CD4-positive, alpha-beta T cell treated with Interferon gamma for 1 hour (primary cell): ENCODE data around the gene METAP1D.
A peak's percentile ranks its signal among the peaks of the same experiment; 100 is the strongest.

Experiments
- DNase-seq: peaks from one replicate; pipeline ENCODE4 v3.0.0-alpha.2; 2020

METAP1D gene

DNA sequence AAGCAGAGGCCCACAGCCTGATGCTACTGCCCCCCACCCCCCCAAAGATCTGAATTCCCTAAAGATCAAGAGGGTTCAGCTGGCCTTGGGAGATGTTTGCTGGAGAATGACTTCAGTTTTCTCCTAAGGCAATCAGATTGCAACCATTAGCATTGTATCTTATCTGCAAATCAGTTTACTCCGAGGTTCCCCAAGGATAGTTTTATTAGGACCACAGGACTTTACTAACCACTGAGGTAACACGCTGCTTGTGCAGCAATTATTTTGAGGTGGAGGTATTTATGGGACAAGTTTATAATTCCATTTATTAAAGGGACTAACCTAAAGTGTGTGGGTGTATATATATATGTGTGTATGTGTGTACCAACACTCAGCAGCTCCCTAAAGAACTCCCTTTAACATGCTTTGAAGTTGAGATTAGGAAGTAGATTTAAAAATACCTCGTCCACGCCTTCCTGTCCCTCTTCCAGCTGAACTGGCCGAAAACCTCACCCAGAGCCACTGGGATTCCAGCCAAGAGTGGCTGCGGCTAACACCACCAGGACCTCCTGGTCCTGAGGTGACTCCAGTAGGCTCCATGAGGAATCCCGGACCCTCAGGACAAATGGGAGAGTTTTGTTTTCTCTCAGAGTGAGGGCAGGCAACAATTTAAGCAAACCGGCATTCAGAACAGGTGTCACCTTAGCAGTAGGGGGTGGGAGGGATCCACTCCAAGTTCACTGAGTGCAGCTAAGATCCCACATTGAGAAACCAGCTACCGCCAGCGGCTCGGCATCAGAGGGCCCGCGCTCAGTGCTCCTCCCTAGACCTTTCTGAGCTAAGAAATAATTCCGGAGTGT, 82.6 kb downstream of the METAP1D start:
- DNase-seq = no peak

DNA sequence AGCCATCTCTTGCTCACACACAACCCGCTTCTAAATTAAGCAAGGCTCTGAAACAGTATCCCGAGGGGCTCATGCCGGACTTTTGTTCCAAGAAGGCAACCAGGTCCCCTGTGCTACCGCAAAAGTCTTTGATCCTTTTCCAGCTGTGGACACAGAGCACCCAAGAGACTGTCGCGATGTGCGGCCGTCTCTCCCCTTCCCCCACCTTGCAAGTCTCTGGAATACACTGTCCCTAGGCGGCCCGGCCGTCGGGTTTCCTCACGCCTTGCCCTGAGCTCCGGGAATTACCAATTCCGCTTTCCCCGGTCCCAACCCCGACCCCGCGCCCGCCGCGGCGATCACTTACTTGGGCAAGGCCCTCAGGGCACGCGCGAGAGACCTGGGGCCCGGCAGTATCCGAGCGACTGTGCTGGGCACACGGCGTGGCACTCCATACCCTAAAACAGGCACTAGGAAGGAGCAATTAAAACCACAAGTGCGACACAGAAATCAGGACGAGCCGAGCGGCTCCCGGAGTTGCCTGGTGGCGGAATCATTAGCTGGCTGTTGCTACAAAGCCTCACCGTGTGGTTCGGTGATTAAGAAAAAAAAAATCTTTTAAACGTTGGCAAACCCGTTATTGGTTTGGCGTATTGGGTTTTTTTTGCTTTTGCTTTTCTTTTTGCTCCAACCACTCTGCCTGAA, 83.3 kb downstream of the METAP1D start:
- no peak for DNase-seq

DNA sequence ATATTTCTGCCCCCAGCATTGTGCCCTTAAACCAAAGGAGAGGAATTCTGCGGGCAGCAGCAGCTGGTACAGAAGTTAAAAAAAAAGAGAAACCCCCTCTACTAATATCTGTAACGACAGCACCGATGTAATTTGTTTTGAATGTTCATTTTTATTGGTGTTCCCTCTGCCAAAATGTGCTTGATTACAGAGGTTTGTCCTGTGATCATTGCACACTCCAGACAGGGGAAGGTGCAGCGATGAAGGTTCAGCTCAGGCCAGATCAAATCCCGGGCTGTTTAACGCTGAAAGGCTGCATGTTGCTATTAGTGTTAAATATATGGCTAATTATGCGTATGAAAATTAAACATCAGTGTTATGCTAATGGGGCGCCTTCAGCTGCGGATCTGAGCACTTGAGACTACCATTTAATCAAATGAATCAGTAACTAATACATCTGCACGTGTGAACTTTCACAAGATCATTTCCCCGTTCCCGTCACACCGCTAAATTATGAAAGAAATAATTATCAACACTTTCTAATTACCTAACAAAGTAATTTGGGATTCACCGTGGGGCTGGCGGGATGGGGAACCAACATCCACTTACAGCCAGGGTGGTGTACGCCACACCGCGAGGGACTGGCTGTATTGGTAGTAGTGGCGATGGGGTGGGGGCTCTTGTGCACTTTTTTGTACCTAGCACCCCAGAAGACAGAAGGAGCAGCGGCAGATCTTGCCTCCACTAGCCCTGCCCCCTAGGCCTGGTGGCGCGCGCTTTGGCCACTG, 84.1 kb downstream of the METAP1D start:
- no peak for DNase-seq

DNA sequence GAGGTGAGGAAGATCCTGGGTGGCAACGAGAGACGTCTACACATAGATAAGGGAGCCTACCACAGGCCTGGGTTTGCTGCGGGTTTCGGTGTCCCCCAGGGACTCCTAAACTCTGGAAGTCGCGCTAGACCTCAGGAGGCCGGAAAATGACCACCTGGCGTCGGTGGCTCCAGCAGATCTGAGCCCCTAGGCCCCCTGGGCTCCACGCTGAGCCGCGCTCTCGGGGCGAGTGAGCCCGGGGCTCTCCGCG, 84.6 kb downstream of the METAP1D start:
- no peak for DNase-seq

DNA sequence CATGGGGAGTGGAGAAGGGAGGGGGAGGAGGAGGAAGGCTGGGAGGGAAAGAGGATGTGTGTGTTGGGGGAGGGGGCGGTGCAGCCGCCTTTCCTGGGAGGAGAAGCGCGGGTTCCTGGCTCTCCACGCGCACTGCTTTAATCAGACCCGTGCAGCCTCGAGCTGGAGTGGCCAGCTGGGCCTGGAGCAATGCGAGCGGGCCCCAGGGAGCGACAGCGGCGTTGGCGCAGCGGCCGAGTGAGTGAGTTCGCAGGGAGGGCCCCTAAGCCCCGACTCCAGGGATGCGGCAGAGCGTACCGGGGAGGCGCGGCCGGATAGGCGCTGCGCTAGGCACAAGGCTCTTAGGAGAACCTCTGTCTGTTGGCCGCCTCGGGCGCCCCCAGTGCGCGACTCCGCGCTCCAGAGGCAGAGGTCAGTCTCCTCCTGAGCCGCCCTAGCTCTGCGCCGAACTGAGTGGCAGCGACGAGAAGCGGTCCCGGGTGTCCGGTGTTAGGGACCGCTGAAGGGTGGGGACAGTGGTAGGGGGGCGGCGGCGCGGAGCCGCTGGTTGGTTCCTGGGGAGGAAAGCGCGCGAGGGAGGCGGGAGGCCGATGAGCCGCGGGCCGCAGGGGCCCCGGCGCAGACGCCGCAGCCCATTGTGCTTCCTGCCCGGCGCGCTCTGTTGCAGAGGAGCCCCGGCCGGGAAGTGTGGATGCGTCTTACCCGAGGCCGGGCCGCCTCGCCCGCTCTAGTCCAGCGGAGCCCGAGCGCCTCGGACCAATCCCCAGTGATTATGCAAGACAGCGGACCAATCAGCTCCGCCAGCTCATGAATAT, 85.1 kb downstream of the METAP1D start:
- DNase-seq = peak; percentile 69

DNA sequence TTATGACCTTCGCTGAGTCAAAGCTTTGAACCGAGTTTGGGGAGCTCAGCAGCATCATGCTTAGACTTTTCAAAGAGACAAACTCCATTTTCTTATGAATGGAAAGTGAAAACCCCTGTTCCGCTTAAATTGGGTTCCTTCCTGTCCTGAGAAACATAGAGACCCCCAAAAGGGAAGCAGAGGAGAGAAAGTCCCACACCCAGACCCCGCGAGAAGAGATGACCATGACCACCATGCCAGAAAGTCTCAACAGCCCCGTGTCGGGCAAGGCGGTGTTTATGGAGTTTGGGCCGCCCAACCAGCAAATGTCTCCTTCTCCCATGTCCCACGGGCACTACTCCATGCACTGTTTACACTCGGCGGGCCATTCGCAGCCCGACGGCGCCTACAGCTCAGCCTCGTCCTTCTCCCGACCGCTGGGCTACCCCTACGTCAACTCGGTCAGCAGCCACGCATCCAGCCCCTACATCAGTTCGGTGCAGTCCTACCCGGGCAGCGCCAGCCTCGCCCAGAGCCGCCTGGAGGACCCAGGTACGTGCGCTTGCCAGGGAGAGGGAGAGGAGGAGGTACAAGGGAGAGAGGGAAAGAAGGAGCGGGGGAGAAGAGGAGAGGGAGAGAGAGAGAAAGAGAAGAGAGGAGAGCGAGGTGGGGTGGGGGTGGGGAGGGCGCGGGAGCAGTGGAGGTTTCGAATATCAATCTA, 85.9 kb downstream of the METAP1D start, which contains the start of gene DLX1:
DLX1 (plus strand) TSS at position 48 of the 700 bp plus-strand sequence; CDS start at position 219, 171 bp downstream.
- DNase-seq = no peak

DNA sequence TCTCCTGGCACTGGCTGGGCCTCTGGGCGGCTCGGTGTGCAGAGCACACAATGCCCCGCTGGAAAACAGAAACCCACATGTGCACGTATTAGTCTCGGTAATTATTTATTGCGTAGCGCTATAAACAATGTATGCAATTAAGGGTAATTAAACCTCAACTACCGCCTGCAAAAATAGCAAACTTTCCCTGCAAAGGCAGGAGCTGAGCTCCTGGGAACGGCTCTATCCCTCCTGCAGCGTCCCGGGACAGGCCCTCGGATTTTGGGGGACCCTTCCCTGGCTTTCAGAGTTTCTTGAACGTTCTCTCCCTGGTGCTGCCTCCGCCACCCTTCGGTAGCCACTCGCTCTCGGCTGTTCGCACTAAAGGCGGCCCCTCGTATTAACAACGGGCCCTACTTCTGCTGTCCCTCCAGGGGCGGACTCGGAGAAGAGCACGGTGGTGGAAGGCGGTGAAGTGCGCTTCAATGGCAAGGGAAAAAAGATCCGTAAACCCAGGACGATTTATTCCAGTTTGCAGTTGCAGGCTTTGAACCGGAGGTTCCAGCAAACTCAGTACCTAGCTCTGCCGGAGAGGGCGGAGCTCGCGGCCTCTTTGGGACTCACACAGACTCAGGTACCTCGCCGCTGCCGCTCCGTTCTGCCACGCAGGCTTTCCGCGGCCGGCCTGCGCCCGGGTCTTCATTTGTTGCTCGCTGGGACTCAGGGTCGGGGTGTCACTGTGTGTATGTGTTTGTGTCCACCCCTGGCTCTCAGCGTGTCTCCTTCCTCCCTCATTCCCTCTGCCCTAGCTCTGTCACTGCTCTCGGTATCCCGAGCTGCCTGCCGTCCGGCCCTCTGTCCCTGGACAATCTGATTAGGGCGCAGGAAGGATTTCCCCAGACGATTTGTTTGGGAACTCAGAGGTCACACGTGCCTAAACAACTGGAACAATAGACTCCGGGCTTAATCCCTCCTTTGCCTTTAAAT, 86.8 kb downstream of the METAP1D start:
- DNase-seq = peak; percentile 50

DNA sequence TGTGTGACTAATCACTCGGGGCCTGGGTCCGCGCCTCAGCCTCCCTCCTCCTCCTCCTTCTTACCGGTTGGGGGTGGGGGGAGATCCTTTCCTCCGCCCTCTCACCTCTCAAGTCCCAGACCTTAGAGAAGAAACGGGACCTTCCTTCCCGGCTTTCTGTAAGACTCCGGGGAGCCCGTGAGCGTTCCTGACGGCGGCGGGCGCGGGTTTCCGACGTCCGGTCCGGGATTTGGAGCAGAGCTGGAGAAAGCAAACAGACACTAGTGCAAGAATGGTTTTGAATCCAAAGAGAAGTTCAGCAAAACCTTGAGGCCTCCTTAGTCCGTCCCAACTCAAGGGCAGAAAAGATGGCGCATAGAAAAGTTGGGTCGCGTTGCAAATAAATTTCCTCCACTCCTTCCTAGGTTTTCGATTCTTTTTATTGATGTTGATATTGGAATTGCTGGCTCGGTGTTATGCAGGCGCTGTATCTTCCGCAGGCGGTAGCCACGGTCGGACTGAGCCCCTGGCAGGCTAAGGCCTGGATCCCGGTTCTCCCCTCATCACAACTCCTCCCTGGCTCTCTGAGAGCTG, 87.5 kb downstream of the METAP1D start:
- no peak for DNase-seq

DNA sequence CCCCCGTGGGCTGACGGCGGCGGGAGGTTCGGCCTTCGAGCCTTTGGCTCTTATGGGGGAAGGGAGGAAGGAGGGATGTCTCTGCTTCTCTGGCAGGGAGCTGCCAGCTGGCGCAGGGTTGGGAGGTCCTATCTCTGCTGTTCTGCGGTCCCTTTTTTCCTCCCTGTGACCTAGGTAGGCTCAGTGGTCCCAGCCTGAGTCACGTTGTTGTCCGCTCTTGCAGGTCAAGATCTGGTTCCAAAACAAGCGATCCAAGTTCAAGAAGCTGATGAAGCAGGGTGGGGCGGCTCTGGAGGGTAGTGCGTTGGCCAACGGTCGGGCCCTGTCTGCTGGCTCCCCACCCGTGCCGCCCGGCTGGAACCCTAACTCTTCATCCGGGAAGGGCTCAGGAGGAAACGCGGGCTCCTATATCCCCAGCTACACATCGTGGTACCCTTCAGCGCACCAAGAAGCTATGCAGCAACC, 88.1 kb downstream of the METAP1D start:
- DNase-seq = no peak

DNA sequence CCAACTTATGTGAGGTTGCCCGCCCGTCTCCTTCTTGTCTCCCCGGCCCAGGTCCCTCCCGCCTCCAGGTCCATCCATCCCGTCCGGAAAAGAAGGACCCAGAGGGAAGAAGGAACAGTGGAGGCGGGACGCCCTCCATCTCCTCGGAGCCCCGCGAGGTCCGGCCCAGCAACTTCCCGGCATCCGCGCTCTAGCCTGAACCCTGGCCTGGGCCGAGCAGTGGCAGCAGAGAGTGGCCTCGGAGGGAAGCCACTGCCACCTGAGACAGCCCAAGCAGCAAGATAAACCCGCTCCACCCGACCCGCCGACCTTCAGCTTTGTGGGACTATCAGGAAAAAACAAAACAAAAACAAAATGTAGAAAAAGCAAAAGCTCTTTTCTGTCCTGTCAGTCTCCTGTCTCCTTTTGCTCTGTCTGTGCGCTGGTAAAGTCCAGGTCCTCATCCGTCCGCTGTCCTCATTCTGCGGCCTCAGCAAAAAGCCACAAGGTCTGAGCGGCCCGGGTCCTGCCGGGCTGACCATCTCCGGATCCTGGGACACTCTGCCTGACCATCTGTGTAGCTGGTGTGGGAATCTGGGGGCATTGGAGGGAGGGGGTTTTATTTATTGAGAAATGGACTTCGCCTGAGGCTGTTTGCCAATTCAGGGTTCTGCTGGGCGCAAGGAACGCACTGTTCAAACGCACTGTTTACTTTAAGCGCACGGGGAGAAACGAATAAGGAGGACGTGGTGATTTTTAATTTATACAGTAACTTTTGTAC, 88.7 kb downstream of the METAP1D start:
- no peak for DNase-seq

DNA sequence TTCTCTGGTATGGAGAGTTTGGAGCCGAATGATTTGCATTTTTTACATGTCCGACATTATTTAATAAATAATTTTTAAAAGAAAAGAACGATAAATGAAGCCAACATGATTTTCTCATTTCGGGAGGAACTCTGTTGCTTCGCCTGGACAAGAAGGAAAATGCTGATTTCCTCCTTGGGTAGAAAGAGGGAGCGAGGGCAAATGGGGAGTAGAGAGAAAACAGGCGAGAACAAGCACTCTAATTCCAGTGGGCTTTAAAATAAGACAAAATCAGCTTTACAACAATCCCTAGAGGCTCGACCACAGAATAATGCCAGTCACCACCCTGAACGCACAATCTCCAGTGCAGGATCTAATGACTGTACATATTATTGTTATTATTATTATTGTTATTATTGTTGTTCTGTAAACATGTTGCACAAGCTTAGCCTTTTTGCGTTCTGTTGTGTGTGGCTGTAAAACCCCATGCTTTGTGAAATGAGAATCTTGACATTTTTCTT, 89.3 kb downstream of the METAP1D start:
- no peak for DNase-seq

DNA sequence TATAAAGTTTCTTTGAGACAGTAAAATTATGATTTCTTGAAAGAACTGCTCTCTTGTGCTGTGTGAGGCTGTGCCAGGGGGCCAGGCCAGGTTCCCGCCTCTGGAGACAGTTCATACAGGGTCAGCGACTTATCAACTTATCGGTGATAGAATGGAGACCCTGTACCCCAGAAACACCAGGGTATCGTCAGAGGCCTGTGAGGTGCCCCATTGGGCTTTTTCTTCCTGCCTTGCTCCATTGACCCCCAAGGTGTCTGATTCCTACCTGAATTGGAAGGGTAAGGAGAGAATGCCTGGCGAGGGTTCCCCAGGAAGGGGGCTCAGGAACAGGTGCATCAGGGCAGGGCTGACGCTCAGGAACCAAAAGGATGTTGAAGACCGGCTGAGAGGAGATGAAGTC, 89.9 kb downstream of the METAP1D start:
- DNase-seq = no peak

DNA sequence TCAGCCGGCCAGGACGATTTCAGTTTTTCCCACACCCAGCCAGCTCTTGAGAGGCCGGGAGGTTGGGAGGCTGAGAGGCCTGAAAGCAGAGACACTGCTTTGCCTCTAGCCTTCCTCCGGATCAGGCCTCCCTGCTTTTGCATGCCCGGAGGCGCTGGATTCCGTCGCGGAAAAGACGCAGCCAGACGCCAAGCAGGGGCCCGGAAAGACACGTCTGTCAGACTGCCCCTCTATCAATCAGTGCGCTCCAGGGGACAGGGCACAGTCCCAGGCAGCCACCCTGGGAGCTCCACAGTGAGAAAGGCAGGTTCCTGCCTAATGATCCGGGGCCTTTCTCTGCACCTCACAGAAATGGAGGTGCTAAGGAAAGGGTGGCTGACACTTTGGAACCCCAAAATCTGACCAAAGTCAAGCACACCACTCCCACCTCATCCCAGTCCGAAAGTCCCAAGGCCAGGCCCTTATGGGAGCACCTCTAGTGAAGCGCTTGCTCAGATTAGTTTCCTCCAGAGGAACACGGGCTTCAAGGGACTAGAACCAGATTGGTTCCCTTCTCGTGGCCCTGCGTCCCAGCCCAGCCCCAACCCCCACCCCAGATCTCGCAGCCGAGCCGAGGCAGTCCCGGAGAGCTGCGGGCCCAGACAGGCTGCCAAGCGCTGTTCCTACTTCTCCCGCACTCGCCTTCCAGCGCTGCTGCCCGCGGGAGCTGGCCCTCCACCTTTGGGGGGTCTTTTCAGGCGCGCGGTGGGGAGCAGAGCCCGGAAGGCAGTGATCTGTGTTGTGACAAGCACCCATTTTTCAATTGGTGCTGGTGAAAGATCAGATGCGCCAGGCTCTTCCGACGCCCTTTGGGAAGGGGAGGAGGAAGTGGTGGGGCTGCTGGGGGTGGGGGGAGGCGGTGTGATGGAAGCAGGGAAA, 90.5 kb downstream of the METAP1D start:
- no peak for DNase-seq

DNA sequence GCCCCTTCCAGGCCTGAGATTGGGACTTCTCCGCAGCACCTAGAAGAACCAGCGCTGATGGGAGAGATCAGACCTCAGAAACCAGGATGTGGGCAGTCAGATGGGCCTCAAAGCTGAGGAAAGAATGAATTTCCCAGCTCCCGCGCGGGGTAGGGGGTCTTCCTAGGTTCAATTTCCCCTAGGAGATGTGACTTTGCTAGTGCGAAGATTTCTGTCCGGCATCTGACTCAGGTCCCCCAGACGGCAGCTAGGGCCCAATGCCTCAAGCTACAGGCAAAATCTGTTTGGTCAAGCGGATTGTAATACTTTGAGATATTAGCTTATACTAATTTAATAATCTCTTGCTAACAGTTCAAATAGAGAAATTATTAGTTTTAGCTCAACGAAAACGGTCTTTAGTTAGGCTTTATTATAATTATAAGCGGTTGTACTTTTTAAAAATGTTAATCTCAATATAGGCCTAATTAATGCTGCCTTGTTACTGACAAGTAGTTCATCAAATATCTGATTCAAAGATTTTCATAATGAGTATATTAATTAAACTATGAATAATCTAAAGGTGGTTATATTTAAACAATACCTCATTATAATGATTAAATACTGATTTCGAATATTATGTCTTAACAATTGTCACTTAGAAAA, 91.4 kb downstream of the METAP1D start:
- no peak for DNase-seq

DNA sequence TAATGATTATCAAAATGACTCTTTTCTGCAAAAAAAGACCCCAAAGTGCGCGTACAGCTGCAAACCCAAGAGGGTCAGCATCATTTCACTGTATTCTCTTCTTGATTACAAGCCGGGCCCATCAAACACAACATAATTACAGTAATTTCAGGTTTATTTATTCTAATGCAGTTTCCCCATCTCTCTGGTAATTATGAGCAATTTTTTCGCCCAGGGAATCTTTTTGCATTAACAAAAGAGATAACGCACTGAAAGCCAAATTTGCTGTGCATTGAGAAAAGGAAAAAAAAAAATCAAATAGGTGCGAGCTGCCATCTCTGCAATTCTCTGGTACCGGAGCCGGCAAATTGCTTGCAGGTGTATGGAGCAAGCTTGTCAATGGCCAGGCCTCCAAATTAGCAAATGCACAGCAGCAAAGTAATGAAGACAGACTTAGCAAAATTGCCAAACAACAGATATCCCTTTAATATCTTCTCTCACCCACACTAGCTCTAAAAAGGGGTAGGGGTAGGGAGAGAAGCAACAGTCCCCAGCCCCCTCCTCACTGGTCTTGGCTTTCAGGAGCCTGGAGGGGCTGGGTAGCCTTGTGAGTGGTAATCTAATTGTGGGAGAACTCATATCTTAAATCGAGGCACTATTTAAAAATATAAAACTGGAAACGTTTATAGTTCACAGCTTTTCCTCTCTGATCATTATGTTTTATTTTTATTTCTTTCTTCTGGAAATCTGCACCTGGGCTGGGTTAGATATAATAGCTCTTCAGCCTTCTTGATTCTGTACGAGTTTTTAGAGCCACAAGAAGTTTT, 92.2 kb downstream of the METAP1D start:
- no peak for DNase-seq

DNA sequence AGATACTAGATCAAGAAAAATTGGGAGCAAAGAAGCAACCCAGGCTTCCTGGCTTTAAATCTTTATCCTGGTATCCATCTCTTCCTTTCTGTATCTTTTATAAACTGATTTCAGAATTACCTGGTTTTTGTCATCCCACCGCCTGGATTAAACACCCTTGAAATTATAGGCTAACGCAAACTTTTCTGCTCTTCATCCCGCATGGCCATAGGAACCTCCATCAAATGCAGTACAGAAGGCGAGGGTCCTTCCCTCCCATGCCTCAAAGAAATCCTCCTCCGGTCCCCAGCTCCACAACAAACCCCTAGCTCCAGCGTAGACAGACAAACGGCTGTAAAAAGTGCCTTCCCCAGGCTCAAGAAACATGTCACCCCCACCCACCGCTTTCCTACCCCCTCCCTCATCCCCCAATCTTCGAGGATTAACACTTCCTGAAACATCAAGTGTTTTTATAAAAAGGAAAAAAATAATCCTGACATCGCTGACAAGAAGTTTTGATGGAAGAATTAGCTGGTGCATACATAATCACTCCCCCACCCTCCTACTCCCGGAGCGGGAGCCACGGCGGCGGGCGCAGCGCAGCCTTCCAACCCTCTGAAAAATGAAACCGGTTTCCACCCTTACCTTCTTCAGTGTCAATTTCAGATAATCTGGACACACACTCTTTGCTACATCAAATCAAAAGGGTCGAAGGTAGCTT, 93.1 kb downstream of the METAP1D start:
- DNase-seq = no peak
